Measurements from ENCODE around the gene KIAA0753.

DNA sequence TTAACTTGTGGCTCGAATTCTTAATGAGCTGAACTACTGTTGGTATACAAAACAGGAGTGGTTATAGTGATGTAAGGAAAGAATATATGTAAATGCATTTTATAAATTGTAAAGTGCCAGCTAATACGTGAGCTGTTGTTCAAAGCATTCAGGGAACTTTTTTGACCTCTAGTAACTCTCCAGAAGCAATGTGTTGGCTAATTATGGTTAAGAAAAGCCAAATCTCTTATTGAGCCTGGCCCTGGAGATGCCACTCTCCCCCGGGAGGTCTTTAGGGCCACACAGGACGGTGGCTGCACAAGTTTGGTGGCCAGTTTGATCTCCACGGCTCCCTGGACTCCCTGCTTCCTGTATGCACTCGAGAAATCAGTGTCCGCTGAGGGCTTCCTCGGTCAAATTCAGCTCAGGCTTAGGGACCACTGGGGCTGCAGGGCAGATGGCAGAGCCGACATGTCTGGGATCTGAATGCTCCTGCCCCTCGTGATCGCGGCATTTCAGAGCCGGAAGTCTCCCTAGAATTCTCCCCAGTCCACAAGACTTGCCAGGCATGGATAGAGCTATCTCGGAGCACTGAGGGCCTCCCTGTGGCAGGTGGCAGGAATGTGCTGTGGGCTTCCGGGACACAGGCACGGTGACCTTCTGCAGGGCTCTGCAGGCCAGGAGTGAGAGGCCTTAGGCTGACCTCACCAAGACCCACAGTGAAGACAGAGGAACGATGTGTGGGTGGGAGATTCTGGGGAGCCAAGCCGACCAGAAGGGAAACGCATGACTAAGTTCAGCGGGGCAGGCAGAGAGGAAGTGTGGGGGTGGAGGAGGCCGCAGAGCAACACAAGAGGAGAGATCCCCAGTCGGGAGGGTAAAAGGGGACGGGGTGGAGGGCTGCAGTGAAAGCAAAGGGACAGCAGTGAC, 65.6 kb downstream of the KIAA0753 start:
- peak; percentile 33; the same call in 1 of the 2 replicates for TF ChIP-seq POLR2A (IDR thresholded peaks at IDR 0.05; ENCODE audit: low read depth, low read length)
- TF ChIP-seq, protein P1, sequence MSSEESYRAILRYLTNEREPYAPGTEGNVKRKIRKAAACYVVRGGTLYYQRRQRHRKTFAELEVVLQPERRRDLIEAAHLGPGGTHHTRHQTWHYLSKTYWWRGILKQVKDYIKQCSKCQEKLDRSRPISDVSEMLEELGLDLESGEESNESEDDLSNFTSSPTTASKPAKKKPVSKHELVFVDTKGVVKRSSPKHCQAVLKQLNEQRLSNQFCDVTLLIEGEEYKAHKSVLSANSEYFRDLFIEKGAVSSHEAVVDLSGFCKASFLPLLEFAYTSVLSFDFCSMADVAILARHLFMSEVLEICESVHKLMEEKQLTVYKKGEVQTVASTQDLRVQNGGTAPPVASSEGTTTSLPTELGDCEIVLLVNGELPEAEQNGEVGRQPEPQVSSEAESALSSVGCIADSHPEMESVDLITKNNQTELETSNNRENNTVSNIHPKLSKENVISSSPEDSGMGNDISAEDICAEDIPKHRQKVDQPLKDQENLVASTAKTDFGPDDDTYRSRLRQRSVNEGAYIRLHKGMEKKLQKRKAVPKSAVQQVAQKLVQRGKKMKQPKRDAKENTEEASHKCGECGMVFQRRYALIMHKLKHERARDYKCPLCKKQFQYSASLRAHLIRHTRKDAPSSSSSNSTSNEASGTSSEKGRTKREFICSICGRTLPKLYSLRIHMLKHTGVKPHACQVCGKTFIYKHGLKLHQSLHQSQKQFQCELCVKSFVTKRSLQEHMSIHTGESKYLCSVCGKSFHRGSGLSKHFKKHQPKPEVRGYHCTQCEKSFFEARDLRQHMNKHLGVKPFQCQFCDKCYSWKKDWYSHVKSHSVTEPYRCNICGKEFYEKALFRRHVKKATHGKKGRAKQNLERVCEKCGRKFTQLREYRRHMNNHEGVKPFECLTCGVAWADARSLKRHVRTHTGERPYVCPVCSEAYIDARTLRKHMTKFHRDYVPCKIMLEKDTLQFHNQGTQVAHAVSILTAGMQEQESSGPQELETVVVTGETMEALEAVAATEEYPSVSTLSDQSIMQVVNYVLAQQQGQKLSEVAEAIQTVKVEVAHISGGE (CRISPR knock-in tag; IDR thresholded peaks at IDR 0.05): no peak
- TF ChIP-seq, protein P2, sequence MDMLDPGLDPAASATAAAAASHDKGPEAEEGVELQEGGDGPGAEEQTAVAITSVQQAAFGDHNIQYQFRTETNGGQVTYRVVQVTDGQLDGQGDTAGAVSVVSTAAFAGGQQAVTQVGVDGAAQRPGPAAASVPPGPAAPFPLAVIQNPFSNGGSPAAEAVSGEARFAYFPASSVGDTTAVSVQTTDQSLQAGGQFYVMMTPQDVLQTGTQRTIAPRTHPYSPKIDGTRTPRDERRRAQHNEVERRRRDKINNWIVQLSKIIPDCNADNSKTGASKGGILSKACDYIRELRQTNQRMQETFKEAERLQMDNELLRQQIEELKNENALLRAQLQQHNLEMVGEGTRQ (IDR thresholded peaks at IDR 0.05; ENCODE audit: borderline replicate concordance, low read depth, low read length): no peak
- TF ChIP-seq ZNF384 (IDR thresholded peaks at IDR 0.05; ENCODE audit: borderline replicate concordance, low read depth, low read length): no peak
- TF ChIP-seq FOXK2 (IDR thresholded peaks at IDR 0.05): no peak
- TF ChIP-seq, protein P3, sequence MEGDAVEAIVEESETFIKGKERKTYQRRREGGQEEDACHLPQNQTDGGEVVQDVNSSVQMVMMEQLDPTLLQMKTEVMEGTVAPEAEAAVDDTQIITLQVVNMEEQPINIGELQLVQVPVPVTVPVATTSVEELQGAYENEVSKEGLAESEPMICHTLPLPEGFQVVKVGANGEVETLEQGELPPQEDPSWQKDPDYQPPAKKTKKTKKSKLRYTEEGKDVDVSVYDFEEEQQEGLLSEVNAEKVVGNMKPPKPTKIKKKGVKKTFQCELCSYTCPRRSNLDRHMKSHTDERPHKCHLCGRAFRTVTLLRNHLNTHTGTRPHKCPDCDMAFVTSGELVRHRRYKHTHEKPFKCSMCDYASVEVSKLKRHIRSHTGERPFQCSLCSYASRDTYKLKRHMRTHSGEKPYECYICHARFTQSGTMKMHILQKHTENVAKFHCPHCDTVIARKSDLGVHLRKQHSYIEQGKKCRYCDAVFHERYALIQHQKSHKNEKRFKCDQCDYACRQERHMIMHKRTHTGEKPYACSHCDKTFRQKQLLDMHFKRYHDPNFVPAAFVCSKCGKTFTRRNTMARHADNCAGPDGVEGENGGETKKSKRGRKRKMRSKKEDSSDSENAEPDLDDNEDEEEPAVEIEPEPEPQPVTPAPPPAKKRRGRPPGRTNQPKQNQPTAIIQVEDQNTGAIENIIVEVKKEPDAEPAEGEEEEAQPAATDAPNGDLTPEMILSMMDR (IDR thresholded peaks at IDR 0.05 in 2 of 3, conservative IDR thresholded peaks at IDR 0.05 in 1 of 3; ENCODE audit: control insufficient read depth in 2 of 3, extremely low read depth in 1 of 3, insufficient read depth in 1 of 3, low read depth in 3 of 3, low read length in 3 of 3): no peak
- TF ChIP-seq EGR1 (IDR thresholded peaks at IDR 0.05; ENCODE audit: borderline replicate concordance in 1 of 2, low read depth in 2 of 2, low read length in 2 of 2): peak in 1 of 2 experiments; percentile 98; a peak in 2 of 3 replicates
